NCI-H2081 treated with DMSO at 0.1 percent for 48 hours (cell line): ENCODE measurements around the gene VAPA.
A peak's percentile ranks its signal among the peaks of the same experiment; 100 is the strongest.

Experiments used
- DNase-seq: peaks from one replicate; lab custom pipeline; 2025; lab: John Stamatoyannopoulos, UW

VAPA gene

GRCh38 chr18:9913526-9914333 lies at the start of gene VAPA:
Gene VAPA, plus strand, starts transcription at chr18:9914016. Its CDS starts 241 bp downstream, at chr18:9914257.
- DNase-seq, result peak; percentile 83

GRCh38 chr18:9865764-9866490 lies 47.9 kb upstream of the VAPA start:
- DNase-seq, result no peak

GRCh38 chr18:9866627-9867026 lies 47.2 kb upstream of the VAPA start:
- no peak for DNase-seq

- no peak for DNase-seq
Observed at GRCh38 chr18:9867071-9867594, 46.7 kb upstream of the VAPA start.

- DNase-seq, result no peak
Observed at GRCh38 chr18:9868857-9869714, 44.7 kb upstream of the VAPA start.

- no peak for DNase-seq
Observed at GRCh38 chr18:9869715-9870430, 43.9 kb upstream of the VAPA start.

GRCh38 chr18:9870431-9871008 lies 43.3 kb upstream of the VAPA start:
- no peak for DNase-seq

- DNase-seq, result no peak
Observed at GRCh38 chr18:9871244-9871746, 42.5 kb upstream of the VAPA start.

GRCh38 chr18:9872823-9873222 lies 41.0 kb upstream of the VAPA start:
- DNase-seq, result no peak

GRCh38 chr18:9874728-9875127 lies 39.1 kb upstream of the VAPA start:
- no peak for DNase-seq

- DNase-seq, result no peak
Observed at GRCh38 chr18:9876212-9876866, 37.5 kb upstream of the VAPA start.

- no peak for DNase-seq
Observed at GRCh38 chr18:9876867-9877654, 36.8 kb upstream of the VAPA start.

GRCh38 chr18:9877655-9878014 lies 36.2 kb upstream of the VAPA start:
- DNase-seq, result no peak

GRCh38 chr18:9878095-9878494 lies 35.7 kb upstream of the VAPA start:
- no peak for DNase-seq

GRCh38 chr18:9878783-9879242 lies 35.0 kb upstream of the VAPA start:
- no peak for DNase-seq

GRCh38 chr18:9884090-9884489 lies 29.7 kb upstream of the VAPA start:
- DNase-seq, result no peak

GRCh38 chr18:9884532-9885140 lies 29.2 kb upstream of the VAPA start:
- DNase-seq, result no peak

GRCh38 chr18:9885170-9886004 lies 28.4 kb upstream of the VAPA start, which contains the start of gene TXNDC2:
Gene TXNDC2, plus strand, starts transcription at chr18:9885973. Its CDS starts 708 bp downstream, at chr18:9886681.
- DNase-seq, result no peak
